H9 (cell line): Measurements from ENCODE around the gene CYB5R3. TPM values are rescaled to one million over a fixed set of nuclear protein-coding genes. Genes with fewer than 3 reads are reported as not detected.
A peak's percentile ranks its signal among the peaks of the same experiment; 100 is the strongest.

Source experiments
- DNase-seq: peaks from one replicate; pipeline ENCODE4 v3.0.0-alpha.2; 2017
- H2AFZ ChIP-seq: one replicate; pipeline ENCODE4 v1.6.1; 2013; ENCODE audit warnings: mild to moderate bottlenecking, low read length, control low read depth, moderate library complexity
- H2AK5ac ChIP-seq: 2 replicates; pipeline ENCODE4 v1.6.1; 2013; ENCODE audit warnings: low read length, control low read depth, mixed read lengths; ENCODE audit not compliant: insufficient read length
- H2BK120ac ChIP-seq: one replicate; pipeline ENCODE4 v1.6.1; 2013; ENCODE audit warnings: low read depth, mild to moderate bottlenecking, low read length, control low read depth, inconsistent platforms; ENCODE audit not compliant: poor library complexity, severe bottlenecking
- H2BK12ac ChIP-seq: 2 replicates; pipeline ENCODE4 v1.6.1; 2013; ENCODE audit warnings: low read length, control low read depth, mixed read lengths, low read depth; ENCODE audit not compliant: insufficient read length
- H2BK15ac ChIP-seq: 2 replicates; pipeline ENCODE4 v1.6.1; 2013; ENCODE audit warnings: low read depth, low read length, control low read depth
- H2BK20ac ChIP-seq: one replicate; pipeline ENCODE4 v1.6.1; 2013; ENCODE audit warnings: low read depth, mild to moderate bottlenecking, low read length, control low read depth, inconsistent platforms; ENCODE audit not compliant: poor library complexity, severe bottlenecking
- H2BK5ac ChIP-seq: 2 replicates; pipeline ENCODE4 v1.6.1; 2013; ENCODE audit warnings: low read length, control low read depth, mixed read lengths; ENCODE audit not compliant: insufficient read length
- H3K14ac ChIP-seq: 2 replicates; pipeline ENCODE4 v1.6.1; 2013; ENCODE audit warnings: low read length, control low read depth; ENCODE audit not compliant: insufficient read depth
- H3K18ac ChIP-seq: 2 replicates; pipeline ENCODE4 v1.6.1; 2013; ENCODE audit warnings: low read depth, mild to moderate bottlenecking, mixed read lengths, low read length, control low read depth; ENCODE audit not compliant: insufficient read length
- H3K23ac ChIP-seq: 2 replicates; pipeline ENCODE4 v1.6.1; 2013; ENCODE audit warnings: low read length, control low read depth, mixed read lengths, low read depth; ENCODE audit not compliant: insufficient read length
- H3K23me2 ChIP-seq: 2 replicates; pipeline ENCODE4 v1.6.1; 2013; ENCODE audit warnings: low read depth, mild to moderate bottlenecking, mixed read lengths, low read length, control low read depth; ENCODE audit not compliant: insufficient read length, poor library complexity, severe bottlenecking
- H3K27ac ChIP-seq: 2 replicates; pipeline ENCODE4 v1.5.1; 2013; ENCODE audit warnings: low read length, control low read depth, mixed read lengths, low read depth; ENCODE audit not compliant: insufficient read length
- H3K27me3 ChIP-seq: 2 replicates; pipeline ENCODE4 v1.6.1; 2013; ENCODE audit warnings: low read length, control low read depth, inconsistent platforms; ENCODE audit not compliant: insufficient read depth
- H3K4ac ChIP-seq: 2 replicates; pipeline ENCODE4 v1.6.1; 2013; ENCODE audit warnings: low read depth, mild to moderate bottlenecking, control low read depth, inconsistent platforms, low read length, moderate library complexity
- H3K4me1 ChIP-seq: 2 replicates; pipeline ENCODE4 v1.6.1; 2013; ENCODE audit warnings: low read length, control low read depth, inconsistent platforms; ENCODE audit not compliant: insufficient read depth
- H3K4me2 ChIP-seq: 2 replicates; pipeline ENCODE4 v1.6.1; 2013; ENCODE audit warnings: low read length, control low read depth, mixed read lengths; ENCODE audit not compliant: insufficient read length, insufficient read depth
- H3K56ac ChIP-seq: 2 replicates; pipeline ENCODE4 v1.6.1; 2013; ENCODE audit warnings: low read depth, mild to moderate bottlenecking, mixed read lengths, low read length, control low read depth; ENCODE audit not compliant: insufficient read length
- H3K79me1 ChIP-seq: 2 replicates; pipeline ENCODE4 v1.6.1; 2013; ENCODE audit warnings: low read depth, mild to moderate bottlenecking, moderate library complexity, low read length, control low read depth, inconsistent platforms; ENCODE audit not compliant: insufficient read depth, poor library complexity, severe bottlenecking
- H3K79me2 ChIP-seq: 2 replicates; pipeline ENCODE4 v1.6.1; 2013; ENCODE audit warnings: low read length, control low read depth, inconsistent platforms; ENCODE audit not compliant: insufficient read depth
- H3K9ac ChIP-seq: 2 replicates; pipeline ENCODE4 v1.6.1; 2013; ENCODE audit warnings: low read length, control low read depth, mixed read lengths; ENCODE audit not compliant: insufficient read length; ENCODE audit errors: extremely low read depth
- H3K9me3 ChIP-seq: one replicate; pipeline ENCODE4 v1.6.1; 2013; ENCODE audit warnings: low read depth, low read length, inconsistent platforms; ENCODE audit not compliant: control insufficient read depth
- H3T11ph ChIP-seq: one replicate; pipeline ENCODE4 v1.6.1; 2013; ENCODE audit warnings: mild to moderate bottlenecking, low read length, control low read depth, inconsistent platforms
- H4K20me1 ChIP-seq: one replicate; pipeline ENCODE4 v1.6.1; 2013; ENCODE audit not compliant: control insufficient read depth, insufficient read length, insufficient read depth
- H4K5ac ChIP-seq: 2 replicates; pipeline ENCODE4 v1.6.1; 2013; ENCODE audit warnings: low read depth, mild to moderate bottlenecking, mixed read lengths, low read length, control low read depth; ENCODE audit not compliant: insufficient read length
- H4K8ac ChIP-seq: replicated peaks from 2 replicates; pipeline ENCODE4 v1.6.1; 2013; ENCODE audit warnings: low read length, control low read depth, mixed read lengths, low read depth; ENCODE audit not compliant: insufficient read length
- H4K91ac ChIP-seq: 2 replicates; pipeline ENCODE4 v1.6.1; 2013; ENCODE audit warnings: low read depth, mild to moderate bottlenecking, moderate library complexity, mixed read lengths, low read length, control low read depth; ENCODE audit not compliant: insufficient read length
- H3K27ac Mint-ChIP-seq, 3 experiments: 2 replicates in 2 of 3; 3 replicates in 1 of 3; pipeline ENCODE4 v1.8.0; 2020 to 2021; ENCODE audit warnings: mixed read lengths in 3 of 3, mild to moderate bottlenecking in 1 of 3, moderate library complexity in 1 of 3
- H3K27me3 Mint-ChIP-seq: 2 replicates; pipeline ENCODE4 v1.8.0; 2021; ENCODE audit warnings: low read depth, mild to moderate bottlenecking, moderate library complexity, mixed read lengths
- H3K36me3 Mint-ChIP-seq, 3 experiments: 2 replicates in 2 of 3; 3 replicates in 1 of 3; pipeline ENCODE4 v1.8.0; 2020 to 2021; ENCODE audit warnings: low read depth in 3 of 3, mixed read lengths in 3 of 3; ENCODE audit not compliant: insufficient read depth in 1 of 3
- H3K4me1 Mint-ChIP-seq, 2 experiments: 2 replicates each; pipeline ENCODE4 v1.8.0; 2020; ENCODE audit warnings: mixed read lengths in 2 of 2
- H3K4me3 Mint-ChIP-seq, 2 experiments: 2 replicates in 1 of 2; 3 replicates in 1 of 2; pipeline ENCODE4 v1.8.0; 2020 to 2021; ENCODE audit warnings: mild to moderate bottlenecking in 2 of 2, mixed read lengths in 2 of 2, moderate library complexity in 1 of 2
- H3K9me3 Mint-ChIP-seq, 2 experiments: 2 replicates in 1 of 2; 3 replicates in 1 of 2; pipeline ENCODE4 v1.8.0; 2020; ENCODE audit warnings: mild to moderate bottlenecking in 2 of 2, mixed read lengths in 2 of 2, moderate library complexity in 1 of 2
- WGBS: extraction: QIAGEN DNeasy Blood & Tissue Kit; methylation state at CpG from one replicate; pipeline ENCODE4 v1.1.7; 2013; ENCODE audit warnings: missing lambda C conversion rate, low lambda C conversion rate, mixed read lengths; ENCODE audit not compliant: insufficient read length; ENCODE audit errors: extremely low coverage; 5-methylcytosine and 5-hydroxymethylcytosine counted together
- total RNA-seq: library from RNA; stranded (reverse); gene quantifications from 2 replicates; pipeline ENCODE4 v1.2.1, GENCODE V29; 2021
- TF ChIP-seq, protein P1 (sequence below): fragments of 200-600 bp; sonication (generic); conservative IDR thresholded peaks from 3 replicates; pipeline ENCODE4 v1.8.0; 2021; ENCODE audit warnings: antibody characterized with exemption, mild to moderate bottlenecking

CYB5R3 gene
- total RNA-seq, 1 experiment from 2014 or later = 97.4 TPM

- no peaks in the 10 kb centered on the region for H3K4me1 ChIP-seq
- no peak overlapping the region for H2BK15ac ChIP-seq
- no peak for DNase-seq
- no peak overlapping the region for H3K23ac ChIP-seq
- H2BK12ac ChIP-seq = no peak overlapping the region
- no peak overlapping the region for H4K91ac ChIP-seq
- Mint-ChIP-seq H3K9me3 (no peaks in the 10 kb centered on the region), H3K4me1 (no peaks in the 10 kb centered on the region), H3K36me3 (peaks cover 5 to 60% (median 59%) of the 10 kb centered on the region in 3 experiments; a peak in 6 of 7 replicates), H3K27me3 (no peaks in the 10 kb centered on the region), H3K27ac (0 out of 7 replicates have a peak overlapping the region, but pooled peaks of 1 of the 3 experiments have one; percentile 64), H3K4me3 (no peak overlapping the region)
- TF ChIP-seq, protein P1, sequence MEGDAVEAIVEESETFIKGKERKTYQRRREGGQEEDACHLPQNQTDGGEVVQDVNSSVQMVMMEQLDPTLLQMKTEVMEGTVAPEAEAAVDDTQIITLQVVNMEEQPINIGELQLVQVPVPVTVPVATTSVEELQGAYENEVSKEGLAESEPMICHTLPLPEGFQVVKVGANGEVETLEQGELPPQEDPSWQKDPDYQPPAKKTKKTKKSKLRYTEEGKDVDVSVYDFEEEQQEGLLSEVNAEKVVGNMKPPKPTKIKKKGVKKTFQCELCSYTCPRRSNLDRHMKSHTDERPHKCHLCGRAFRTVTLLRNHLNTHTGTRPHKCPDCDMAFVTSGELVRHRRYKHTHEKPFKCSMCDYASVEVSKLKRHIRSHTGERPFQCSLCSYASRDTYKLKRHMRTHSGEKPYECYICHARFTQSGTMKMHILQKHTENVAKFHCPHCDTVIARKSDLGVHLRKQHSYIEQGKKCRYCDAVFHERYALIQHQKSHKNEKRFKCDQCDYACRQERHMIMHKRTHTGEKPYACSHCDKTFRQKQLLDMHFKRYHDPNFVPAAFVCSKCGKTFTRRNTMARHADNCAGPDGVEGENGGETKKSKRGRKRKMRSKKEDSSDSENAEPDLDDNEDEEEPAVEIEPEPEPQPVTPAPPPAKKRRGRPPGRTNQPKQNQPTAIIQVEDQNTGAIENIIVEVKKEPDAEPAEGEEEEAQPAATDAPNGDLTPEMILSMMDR = no peak
- no peak overlapping the region for H4K5ac ChIP-seq
- H2AFZ ChIP-seq = no peak overlapping the region
- no peak overlapping the region for H2AK5ac ChIP-seq
- H3K56ac ChIP-seq = no peak overlapping the region
- no peaks in the 10 kb centered on the region for H3K79me2 ChIP-seq
- no peak overlapping the region for H3K27ac ChIP-seq
- no peaks in the 10 kb centered on the region for H3K23me2 ChIP-seq
- no peaks in the 10 kb centered on the region for H3K79me1 ChIP-seq
- no CpG with 5 or more reads among the region's 18 CpGs for WGBS
- no peaks in the 10 kb centered on the region for H3K27me3 ChIP-seq
- no peak overlapping the region for H3K18ac ChIP-seq
- H2BK5ac ChIP-seq = no peak overlapping the region
- no peak overlapping the region for H2BK20ac ChIP-seq
- H4K20me1 ChIP-seq = no peaks in the 10 kb centered on the region
- H3K9ac ChIP-seq = no peak overlapping the region
- H4K8ac ChIP-seq = no peak overlapping the region
- no peak overlapping the region for H3T11ph ChIP-seq
- H3K9me3 ChIP-seq = no peaks in the 10 kb centered on the region
- H2BK120ac ChIP-seq = no peak overlapping the region
- no peak overlapping the region for H3K4ac ChIP-seq
- H3K14ac ChIP-seq = no peak overlapping the region
- no peak overlapping the region for H3K4me2 ChIP-seq
Measured at GRCh38 chr22:42630211-42630610, 19.0 kb downstream of the CYB5R3 start.
